PC-3 (cell line): Measurements from ENCODE around the gene DLG1. TPM values are rescaled to one million over a fixed set of nuclear protein-coding genes. Genes with fewer than 3 reads are reported as not detected.
A peak's percentile ranks its signal among the peaks of the same experiment; 100 is the strongest.

Source experiments
- ATAC-seq: fragments of 200-7000 bp; cut with Tn5 transposase; 2 replicates; pipeline ENCODE4 v1.9.1; 2020; ENCODE audit warnings: mild to moderate bottlenecking, moderate library complexity
- BruUV-seq: library from RNA; stranded (reverse); fragments of 400-500 nt; replicated peaks from 2 replicates; lab custom pipeline; 2021; lab: Mats Ljungman, UMichigan
- CTCF ChIA-PET: fragments of 300-600 bp; sonication (Branson Sonifier 250); formaldehyde crosslinking; loops from one replicate; lab custom pipeline; 2022; ENCODE audit warnings: antibody characterized with exemption; lab: Charles Lee
- POLR2A ChIA-PET: fragments of 300-600 bp; sonication (Branson Sonifier 250); formaldehyde crosslinking; loops from one replicate; lab custom pipeline; 2022; ENCODE audit warnings: antibody characterized with exemption; ENCODE audit not compliant: unreplicated experiment; lab: Charles Lee
- DNase-seq: peaks from one replicate; pipeline ENCODE4 v3.0.0-alpha.2; 2015
- H2AFZ ChIP-seq: fragments of 300-600 bp; sonication (generic); 2 replicates; pipeline ENCODE4 v1.6.0; 2016; ENCODE audit warnings: antibody characterized with exemption, low read length
- H3F3A ChIP-seq: fragments of 300-600 bp; sonication (generic); one replicate; pipeline ENCODE4 v1.6.0; 2017; ENCODE audit warnings: antibody characterized with exemption, low read length, control low read depth, mild to moderate bottlenecking; ENCODE audit not compliant: unreplicated experiment
- H3K27ac ChIP-seq: fragments of 300-600 bp; sonication (generic); 2 replicates; pipeline ENCODE4 v1.5.1; 2016; ENCODE audit warnings: mild to moderate bottlenecking, low read length
- H3K27me3 ChIP-seq: fragments of 300-600 bp; sonication (generic); 2 replicates; pipeline ENCODE4 v1.6.1; 2016; ENCODE audit warnings: low read length, mixed read lengths
- H3K36me3 ChIP-seq: fragments of 300-600 bp; sonication (generic); 2 replicates; pipeline ENCODE4 v1.6.1; 2016; ENCODE audit warnings: low read depth, mixed run types, low read length, mixed read lengths
- H3K4me1 ChIP-seq: fragments of 300-600 bp; sonication (generic); 2 replicates; pipeline ENCODE4 v1.5.1; 2016; ENCODE audit warnings: low read length; ENCODE audit not compliant: insufficient read depth
- H3K4me2 ChIP-seq: fragments of 300-600 bp; sonication (generic); 2 replicates; pipeline ENCODE4 v1.6.0; 2016; ENCODE audit warnings: low read length
- H3K4me3 ChIP-seq: fragments of 300-600 bp; sonication (generic); 2 replicates; pipeline ENCODE4 v1.5.1; 2016; ENCODE audit warnings: mild to moderate bottlenecking, low read length, mixed read lengths
- H3K79me2 ChIP-seq: fragments of 300-600 bp; sonication (generic); 2 replicates; pipeline ENCODE4 v1.6.1; 2017; ENCODE audit warnings: low read length, mixed read lengths
- H3K9ac ChIP-seq: fragments of 300-600 bp; sonication (generic); 2 replicates; pipeline ENCODE4 v1.6.0; 2016; ENCODE audit warnings: mild to moderate bottlenecking, low read length
- H3K9me2 ChIP-seq: fragments of 300-600 bp; sonication (generic); replicated peaks from 2 replicates; pipeline ENCODE4 v1.6.1; 2016; ENCODE audit warnings: mixed run types, low read length, mixed read lengths
- H3K9me3 ChIP-seq: fragments of 300-600 bp; sonication (generic); 2 replicates; pipeline ENCODE4 v1.6.1; 2016; ENCODE audit warnings: low read length, mixed read lengths
- H4K20me1 ChIP-seq: fragments of 300-600 bp; sonication (generic); 2 replicates; pipeline ENCODE4 v1.6.1; 2016; ENCODE audit warnings: low read length, mixed read lengths
- EZH2 ChIP-seq: fragments of 300-600 bp; sonication (generic); IDR thresholded peaks from one replicate; pipeline ENCODE4 v1.6.1; 2017; ENCODE audit warnings: antibody characterized with exemption, mild to moderate bottlenecking, low read length; ENCODE audit not compliant: unreplicated experiment
- EZH2phosphoT487 ChIP-seq: fragments of 300-600 bp; sonication (generic); IDR thresholded peaks from 2 replicates; pipeline ENCODE4 v1.6.1; 2018; ENCODE audit warnings: mild to moderate bottlenecking, antibody characterized with exemption, low read length, borderline replicate concordance
- intact Hi-C: fragments of 100-400 bp; cut with micrococcal nuclease; formaldehyde crosslinking; loops from 2 replicates; pipeline ENCODE4 v1.9.0; 2023
- total RNA-seq: library from RNA; depleted of rRNA; stranded (reverse); fragments of >200 nt; gene quantifications from 2 replicates; pipeline ENCODE4 v1.2.3, GENCODE V29; 2014
- TF ChIP-seq, protein P1 (sequence below): fragments of 300-600 bp; sonication (generic); conservative IDR thresholded peaks from 2 replicates; pipeline ENCODE4 v1.5.1; 2017; ENCODE audit warnings: antibody characterized with exemption, low read depth, mild to moderate bottlenecking, low read length

DLG1 gene
- total RNA-seq, 1 experiment from 2014 or later: 60.8 TPM

DNA sequence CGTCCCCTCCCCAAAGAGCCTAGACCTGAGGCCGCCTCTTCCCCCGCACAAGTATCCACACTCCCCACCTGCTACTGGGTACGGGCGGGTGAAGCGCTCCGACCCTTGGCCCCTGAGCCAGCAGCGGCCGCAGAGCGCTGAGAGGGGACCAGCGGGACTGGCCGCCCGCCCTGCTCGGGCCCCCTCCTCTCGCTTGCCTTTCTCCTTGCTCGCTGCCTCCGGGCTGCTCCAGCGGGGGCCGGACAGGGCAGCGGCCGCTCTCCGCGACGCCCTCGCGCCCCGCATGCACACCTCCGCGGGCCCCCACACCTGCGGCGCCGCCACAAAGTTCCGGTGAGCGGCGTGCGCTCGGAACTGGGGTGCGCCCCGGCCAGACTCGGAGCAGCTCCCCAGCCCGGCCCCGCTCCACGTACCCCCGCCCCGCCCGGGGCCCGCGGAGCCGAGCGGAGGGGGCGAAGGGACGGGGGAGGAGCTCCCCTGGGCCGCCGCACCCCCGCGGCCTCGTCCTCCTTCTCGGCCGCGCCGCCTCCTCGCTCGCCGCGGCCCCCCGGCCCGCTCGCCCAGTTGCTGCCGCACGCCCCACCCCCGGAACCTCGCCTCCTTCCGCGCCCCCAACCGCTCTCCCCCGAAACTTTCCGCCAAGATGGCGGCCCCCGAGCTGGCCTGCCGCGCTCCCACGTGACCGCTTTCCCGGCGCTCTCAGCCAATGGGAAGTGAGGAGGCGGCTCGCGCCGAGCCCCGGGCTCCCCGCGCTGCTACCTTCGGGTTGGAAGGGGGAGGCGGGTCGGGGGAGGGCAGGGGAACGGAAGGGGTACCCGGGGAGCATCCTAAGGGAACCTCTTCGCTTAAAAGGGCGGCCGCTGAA is 704 bp downstream of the DLG1 start:
- peak; percentile 87 for DNase-seq
- Histone ChIP-seq H3K4me2 (peak overlapping the region; percentile 88), H3K36me3 (peaks cover 28% of the 10 kb centered on the region), H3F3A (no peaks in the 10 kb centered on the region), H3K27me3 (no peaks in the 10 kb centered on the region), H3K4me3 (peak overlapping the region; percentile 86), H2AFZ (peak overlapping the region; percentile 97), H3K9me2 (no peaks in the 10 kb centered on the region), H3K27ac (peak overlapping the region; percentile 84), H3K9ac (peak overlapping the region; percentile 91), H3K79me2 (peaks cover 53% of the 10 kb centered on the region), H3K9me3 (no peaks in the 10 kb centered on the region), H3K4me1 (peaks cover 42% of the 10 kb centered on the region), H4K20me1 (0 out of 2 replicates have a peak, but pooled peaks cover 8% of the 10 kb centered on the region)
- TF ChIP-seq EZH2: no peak
- TF ChIP-seq, protein P1, sequence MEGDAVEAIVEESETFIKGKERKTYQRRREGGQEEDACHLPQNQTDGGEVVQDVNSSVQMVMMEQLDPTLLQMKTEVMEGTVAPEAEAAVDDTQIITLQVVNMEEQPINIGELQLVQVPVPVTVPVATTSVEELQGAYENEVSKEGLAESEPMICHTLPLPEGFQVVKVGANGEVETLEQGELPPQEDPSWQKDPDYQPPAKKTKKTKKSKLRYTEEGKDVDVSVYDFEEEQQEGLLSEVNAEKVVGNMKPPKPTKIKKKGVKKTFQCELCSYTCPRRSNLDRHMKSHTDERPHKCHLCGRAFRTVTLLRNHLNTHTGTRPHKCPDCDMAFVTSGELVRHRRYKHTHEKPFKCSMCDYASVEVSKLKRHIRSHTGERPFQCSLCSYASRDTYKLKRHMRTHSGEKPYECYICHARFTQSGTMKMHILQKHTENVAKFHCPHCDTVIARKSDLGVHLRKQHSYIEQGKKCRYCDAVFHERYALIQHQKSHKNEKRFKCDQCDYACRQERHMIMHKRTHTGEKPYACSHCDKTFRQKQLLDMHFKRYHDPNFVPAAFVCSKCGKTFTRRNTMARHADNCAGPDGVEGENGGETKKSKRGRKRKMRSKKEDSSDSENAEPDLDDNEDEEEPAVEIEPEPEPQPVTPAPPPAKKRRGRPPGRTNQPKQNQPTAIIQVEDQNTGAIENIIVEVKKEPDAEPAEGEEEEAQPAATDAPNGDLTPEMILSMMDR: no peak
- peak; percentile 72 for ATAC-seq
- no TSS peak for BruUV-seq
- intact Hi-C loops: loop anchor here (1.0 to 5.0 kb wide), 5 partner anchors 69 to 215 kb away; no protein-coding TSS in a partner anchor
- ChIA-PET POLR2A (interaction anchor here (0.6 to 1.8 kb wide), 7 partner anchors 12 to 375 kb away, joined by 3 to 20 read pairs (median 5); no protein-coding TSS in a partner anchor), CTCF (interaction anchor here (0.6 to 1.2 kb wide), 4 partner anchors 9 to 156 kb away, joined by 4 to 6 read pairs (median 4); no protein-coding TSS in a partner anchor)

DNA sequence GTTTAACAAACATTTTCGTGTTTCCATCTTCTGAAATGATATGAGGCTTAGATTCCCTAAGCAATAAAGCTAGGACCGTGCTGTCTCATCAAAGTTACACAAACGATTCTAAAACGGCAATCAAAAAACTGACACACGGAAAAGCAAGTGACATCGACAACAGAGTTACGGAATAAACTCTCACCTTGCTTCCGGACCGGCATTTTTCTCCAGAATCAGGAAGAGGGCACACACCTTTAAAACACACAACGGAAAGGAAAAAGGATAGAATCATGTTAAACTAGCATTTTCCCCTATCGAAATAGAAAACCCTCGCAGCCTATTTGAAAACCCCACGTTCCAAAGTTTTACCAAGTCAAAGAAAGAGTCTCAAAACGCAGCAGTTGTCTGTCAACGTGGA is 1.4 kb downstream of the DLG1 start:
- Histone ChIP-seq H3K4me2 (peak overlapping the region; percentile 88), H3F3A (no peaks in the 10 kb centered on the region), H3K79me2 (peaks cover 60% of the 10 kb centered on the region), H3K4me3 (peak overlapping the region; percentile 86), H4K20me1 (0 out of 2 replicates have a peak, but pooled peaks cover 11% of the 10 kb centered on the region), H3K9ac (peak overlapping the region; percentile 91), H3K9me2 (no peaks in the 10 kb centered on the region), H3K36me3 (peaks cover 35% of the 10 kb centered on the region), H3K4me1 (peaks cover 47% of the 10 kb centered on the region), H3K27ac (peak overlapping the region; percentile 84), H3K27me3 (no peaks in the 10 kb centered on the region), H2AFZ (peak overlapping the region; percentile 97; the same call in 1 of the 2 replicates), H3K9me3 (no peaks in the 10 kb centered on the region)
- ATAC-seq: no peak
- CTCF ChIA-PET: no interaction called here
- BruUV-seq: TSS peak; percentile 33
- TF ChIP-seq EZH2phosphoT487 (no peak), EZH2 (no peak)
- TF ChIP-seq, protein P1: no peak
- intact Hi-C loops: loop anchor here (1.0 to 5.0 kb wide), 2 partner anchors 157 to 215 kb away; no protein-coding TSS in a partner anchor
- peak; percentile 37 for DNase-seq
- POLR2A ChIA-PET: interaction anchor here (0.6 kb wide), 2 partner anchors 219 to 376 kb away, joined by 3 read pairs; no protein-coding TSS in a partner anchor
